Metanephros (tissue), 1 donor: ENCODE measurements around the gene C3orf33. TPM values are rescaled to one million over a fixed set of nuclear protein-coding genes. Genes with fewer than 3 reads are reported as not detected.

Source experiments
- total RNA-seq: library from RNA; depleted of rRNA; stranded (reverse); fragments of >200 nt; gene quantifications from one replicate; pipeline ENCODE4 v1.2.3, GENCODE V29; 2014

C3orf33 gene, protein sequence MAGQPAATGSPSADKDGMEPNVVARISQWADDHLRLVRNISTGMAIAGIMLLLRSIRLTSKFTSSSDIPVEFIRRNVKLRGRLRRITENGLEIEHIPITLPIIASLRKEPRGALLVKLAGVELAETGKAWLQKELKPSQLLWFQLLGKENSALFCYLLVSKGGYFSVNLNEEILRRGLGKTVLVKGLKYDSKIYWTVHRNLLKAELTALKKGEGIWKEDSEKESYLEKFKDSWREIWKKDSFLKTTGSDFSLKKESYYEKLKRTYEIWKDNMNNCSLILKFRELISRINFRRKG
- 6.7 TPM for total RNA-seq

GRCh38 chr3:155805802-155806618, at the start of gene C3orf33:
Gene C3orf33 (minus strand): TSS chr3:155806278. CDS start chr3:155806252, 26 bp downstream.

DNA sequence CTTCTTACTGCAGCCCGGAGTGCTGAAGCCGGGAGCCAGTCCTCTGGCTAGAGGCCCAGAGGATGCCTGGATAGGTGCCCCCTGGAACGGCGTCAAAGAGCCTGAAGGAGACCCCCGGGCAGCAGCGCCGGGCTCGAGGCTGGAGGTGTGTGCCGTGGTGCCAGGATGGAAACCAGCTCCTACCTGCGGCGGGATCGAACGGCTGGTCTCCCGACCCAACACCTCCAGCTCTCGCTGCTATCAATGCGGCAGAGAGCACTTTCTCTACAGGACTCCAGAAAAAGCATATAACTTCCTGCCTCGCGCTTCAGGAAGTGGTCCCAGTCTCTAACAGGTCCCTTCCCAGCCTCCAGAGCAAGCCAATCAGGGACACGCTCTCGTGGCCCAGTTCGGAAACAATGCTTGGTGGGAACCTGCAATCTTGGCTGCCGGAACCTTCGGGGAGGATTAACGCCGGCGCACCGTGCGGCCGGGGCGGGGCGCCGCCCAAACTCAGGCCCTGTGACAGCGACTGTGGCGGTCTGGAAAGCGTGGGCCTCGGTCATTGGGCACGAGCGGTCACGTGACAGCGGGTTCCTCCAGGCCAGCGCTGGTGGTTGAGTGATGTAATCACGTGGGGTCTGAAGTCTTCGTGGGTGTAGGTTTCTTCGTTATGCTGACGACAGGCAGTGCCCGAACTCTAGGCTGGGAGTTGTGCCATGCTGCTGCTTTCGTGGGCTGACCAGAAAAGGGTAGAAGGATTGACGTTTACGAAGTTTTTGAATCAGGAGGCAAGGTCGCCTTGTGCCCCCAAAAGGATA, 48.3 kb upstream of the C3orf33 start, which contains the start of gene SLC33A1:
TSS of gene SLC33A1 (minus strand) at position 287 of the 800 bp plus-strand sequence. CDS start 430 bp downstream, outside the sequence.

GRCh38 chr3:155744626-155745324, 61.3 kb downstream of the C3orf33 start, which contains the start of gene PLCH1:
Gene PLCH1 (minus strand): TSS chr3:155745071. CDS start chr3:155704224, 40,847 bp downstream.

Other genes starting within 250 kb of the C3orf33 start
- gene PLCH1, start 61.2 kb downstream of the C3orf33 start, total RNA-seq, result 8.1 TPM
- gene SLC33A1, start 48.1 kb upstream of the C3orf33 start, total RNA-seq, result 37.5 TPM
- gene GMPS, start 64.4 kb upstream of the C3orf33 start, total RNA-seq, result 21.5 TPM